DMS79 (cell line): ENCODE data around the gene CFAP69.
"Not testable (repeated sequence)": the region's sequence is repeated elsewhere in the genome, so short reads cannot be mapped to it uniquely, and the experiment has no call there.

Source experiments
- DNase-seq: peaks from one replicate; lab custom pipeline; 2025; lab: John Stamatoyannopoulos, UW

Gene CFAP69

GRCh38 chr7:90231304-90231703 lies 13.7 kb upstream of the CFAP69 start:
- DNase-seq, result no peak

- no peak for DNase-seq
Measured at GRCh38 chr7:90232430-90232829, 12.5 kb upstream of the CFAP69 start.

- DNase-seq, result no peak
Measured at GRCh38 chr7:90233569-90233968, 11.4 kb upstream of the CFAP69 start.

DNA sequence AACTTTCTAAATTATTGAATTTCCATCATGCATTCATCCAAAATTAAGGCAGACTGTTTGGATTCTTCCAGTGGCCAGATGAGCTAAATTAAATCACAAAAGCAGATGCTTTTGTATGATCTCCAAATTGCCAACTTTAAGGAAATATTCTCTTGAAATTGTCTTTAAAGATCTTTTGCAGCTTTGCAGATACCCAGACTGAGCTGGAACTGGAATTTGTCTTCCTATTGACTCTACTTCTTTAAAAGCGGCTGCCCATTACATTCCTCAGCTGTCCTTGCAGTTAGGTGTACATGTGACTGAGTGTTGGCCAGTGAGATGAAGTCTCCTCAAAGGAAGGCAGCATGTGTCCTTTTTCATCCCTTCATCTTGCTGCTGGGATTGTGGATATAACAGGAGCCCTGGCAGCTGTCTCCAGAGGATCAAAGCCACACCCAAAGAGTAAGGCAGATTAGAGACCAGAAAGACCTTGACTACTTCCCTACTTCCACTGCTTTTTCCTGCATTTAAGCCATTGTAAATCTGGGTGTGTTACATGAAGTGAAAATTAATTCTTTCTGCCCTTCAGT lies 8.2 kb upstream of the CFAP69 start:
- no peak for DNase-seq

DNA sequence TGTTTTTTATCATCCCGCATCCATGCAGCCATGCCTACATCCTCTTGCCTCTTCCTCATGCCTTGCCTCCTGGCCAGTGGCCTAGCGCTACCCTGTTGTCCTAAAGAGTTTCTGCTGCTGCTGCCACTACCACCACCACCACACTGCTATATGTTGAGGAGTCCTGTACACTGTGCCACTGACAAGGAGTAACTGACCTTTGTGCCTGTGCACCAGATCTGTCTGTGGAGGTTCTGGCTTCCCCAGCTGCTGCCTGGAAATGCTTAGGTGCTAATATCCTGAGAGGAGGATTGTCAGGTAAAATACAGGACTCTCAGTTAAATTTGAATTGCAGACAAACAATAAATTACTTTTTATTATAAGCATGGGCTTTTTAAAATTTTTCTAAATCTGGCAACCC lies 7.0 kb upstream of the CFAP69 start:
- no peak for DNase-seq

- DNase-seq, result no peak
Measured at GRCh38 chr7:90238583-90238982, 6.4 kb upstream of the CFAP69 start.

- no peak for DNase-seq
Measured at GRCh38 chr7:90239050-90239449, 5.9 kb upstream of the CFAP69 start.

- no peak for DNase-seq
Measured at GRCh38 chr7:90239625-90240228, 5.2 kb upstream of the CFAP69 start.

- DNase-seq, result no peak
Measured at GRCh38 chr7:90242369-90243168, 2.4 kb upstream of the CFAP69 start.

GRCh38 chr7:90243556-90243955 lies 1.4 kb upstream of the CFAP69 start:
- DNase-seq, result no peak

- no peak for DNase-seq
Measured at GRCh38 chr7:90244565-90244908, 437 bp upstream of the CFAP69 start.

DNA sequence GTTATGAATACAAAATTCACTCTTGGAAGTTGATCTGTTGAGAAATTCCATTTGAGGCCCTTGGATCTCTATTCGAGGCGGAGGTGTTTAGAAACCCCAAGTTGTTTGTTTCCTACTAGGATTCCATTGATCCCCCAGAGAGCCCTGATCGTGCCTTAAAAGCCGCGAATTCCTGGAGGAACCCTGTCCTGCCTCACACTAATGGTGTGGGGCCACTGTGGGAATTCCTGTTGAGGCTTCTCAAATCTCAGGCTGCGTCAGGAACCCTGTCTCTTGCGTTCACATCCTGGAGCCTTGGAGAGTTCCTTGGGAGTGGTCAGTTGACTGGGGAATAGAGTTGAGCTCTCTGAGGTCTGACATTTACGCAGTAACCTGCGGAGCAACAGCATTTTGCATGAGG lies 1.2 kb downstream of the CFAP69 start:
- no peak for DNase-seq

- DNase-seq, result no peak
Measured at GRCh38 chr7:90248706-90249105, 3.7 kb downstream of the CFAP69 start.

GRCh38 chr7:90250601-90251303 lies 5.8 kb downstream of the CFAP69 start:
- DNase-seq, result no peak

- DNase-seq, result no peak
Measured at GRCh38 chr7:90251304-90251635, 6.3 kb downstream of the CFAP69 start.

- not testable (repeated sequence) for DNase-seq
Measured at GRCh38 chr7:90256011-90256410, 11.0 kb downstream of the CFAP69 start.

- DNase-seq, result no peak
Measured at GRCh38 chr7:90256778-90257177, 11.8 kb downstream of the CFAP69 start.

GRCh38 chr7:90261441-90261840 lies 16.5 kb downstream of the CFAP69 start:
- no peak for DNase-seq

DNA sequence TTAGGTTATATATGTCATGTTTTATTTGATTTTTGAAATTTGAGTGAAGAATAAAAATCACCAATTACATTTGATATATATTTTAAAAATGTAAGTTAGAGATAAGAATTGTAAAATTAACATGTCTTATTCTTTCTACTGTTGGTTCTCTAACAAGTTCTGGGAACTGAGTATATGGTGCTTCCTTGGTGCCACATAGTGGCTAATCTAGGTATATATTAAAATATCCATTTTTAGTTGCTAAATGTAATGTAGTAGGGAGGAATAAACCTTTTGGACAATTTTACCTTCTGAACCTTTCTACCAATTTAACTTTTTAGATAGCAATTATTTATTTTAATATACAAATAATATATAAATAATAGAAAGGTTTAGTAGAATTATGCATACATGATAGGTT lies 17.5 kb downstream of the CFAP69 start:
- DNase-seq, result no peak

DNA sequence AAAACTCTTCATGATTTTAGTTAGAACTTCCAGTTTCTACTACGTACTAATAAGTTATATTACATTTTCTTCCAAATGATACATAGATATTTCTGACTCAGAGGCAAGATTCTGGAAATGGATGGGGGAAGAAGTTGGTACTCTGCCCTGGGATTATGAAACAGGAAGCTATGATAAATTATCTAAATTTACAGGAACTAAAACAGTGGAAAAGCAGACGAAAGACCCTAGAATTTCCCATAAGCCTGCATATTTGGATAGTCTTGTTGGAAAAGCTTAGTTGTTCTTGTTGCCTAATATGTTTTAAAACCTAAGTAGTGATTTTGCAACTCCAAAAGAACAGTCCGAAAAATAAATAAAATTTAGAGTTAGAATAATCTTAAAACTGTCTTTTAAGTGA lies 21.8 kb downstream of the CFAP69 start:
- DNase-seq, result no peak

GRCh38 chr7:90267263-90267858 lies 22.4 kb downstream of the CFAP69 start:
- DNase-seq, result no peak

- no peak for DNase-seq
Measured at GRCh38 chr7:90269163-90269562, 24.2 kb downstream of the CFAP69 start.
